Lower leg skin (tissue), 3 donors: Measurements from ENCODE around the gene AK2.

ENCODE experiments used
- CTCF ChIP-seq, 3 donors: fragments of 450-650 bp; IDR thresholded peaks; one replicate each; pipeline ENCODE4 v1.5.1; 2016; ENCODE audit warnings: antibody characterized with exemption in 3 of 3, mild to moderate bottlenecking in 3 of 3, moderate library complexity in 2 of 3
- POLR2A ChIP-seq, 2 donors: fragments of 450-650 bp; IDR thresholded peaks; one replicate each; pipeline ENCODE4 v1.6.1; 2016 to 2017; ENCODE audit warnings: antibody characterized with exemption in 2 of 2, mild to moderate bottlenecking in 1 of 2, moderate library complexity in 1 of 2

GRCh38 chr1:33008051-33008914 lies 28.4 kb downstream of the AK2 start:
- no peak for TF ChIP-seq CTCF (IDR thresholded peaks at IDR 0.05)
- TF ChIP-seq POLR2A (IDR thresholded peaks at IDR 0.05), result no peak
